AG09319 (cell line): ENCODE data around the gene UBXN2A.

Experiments
- DNase-seq: peaks from one replicate; pipeline ENCODE4 v3.0.0-alpha.2; 2010; ENCODE audit warnings: low read depth; ENCODE audit errors: extremely low read depth
- TF ChIP-seq, protein P1 (sequence below): IDR thresholded peaks from 2 replicates; pipeline ENCODE4 v1.5.1; 2011; ENCODE audit warnings: low read depth, mild to moderate bottlenecking, inconsistent platforms, low read length, moderate library complexity

UBXN2A gene

DNA sequence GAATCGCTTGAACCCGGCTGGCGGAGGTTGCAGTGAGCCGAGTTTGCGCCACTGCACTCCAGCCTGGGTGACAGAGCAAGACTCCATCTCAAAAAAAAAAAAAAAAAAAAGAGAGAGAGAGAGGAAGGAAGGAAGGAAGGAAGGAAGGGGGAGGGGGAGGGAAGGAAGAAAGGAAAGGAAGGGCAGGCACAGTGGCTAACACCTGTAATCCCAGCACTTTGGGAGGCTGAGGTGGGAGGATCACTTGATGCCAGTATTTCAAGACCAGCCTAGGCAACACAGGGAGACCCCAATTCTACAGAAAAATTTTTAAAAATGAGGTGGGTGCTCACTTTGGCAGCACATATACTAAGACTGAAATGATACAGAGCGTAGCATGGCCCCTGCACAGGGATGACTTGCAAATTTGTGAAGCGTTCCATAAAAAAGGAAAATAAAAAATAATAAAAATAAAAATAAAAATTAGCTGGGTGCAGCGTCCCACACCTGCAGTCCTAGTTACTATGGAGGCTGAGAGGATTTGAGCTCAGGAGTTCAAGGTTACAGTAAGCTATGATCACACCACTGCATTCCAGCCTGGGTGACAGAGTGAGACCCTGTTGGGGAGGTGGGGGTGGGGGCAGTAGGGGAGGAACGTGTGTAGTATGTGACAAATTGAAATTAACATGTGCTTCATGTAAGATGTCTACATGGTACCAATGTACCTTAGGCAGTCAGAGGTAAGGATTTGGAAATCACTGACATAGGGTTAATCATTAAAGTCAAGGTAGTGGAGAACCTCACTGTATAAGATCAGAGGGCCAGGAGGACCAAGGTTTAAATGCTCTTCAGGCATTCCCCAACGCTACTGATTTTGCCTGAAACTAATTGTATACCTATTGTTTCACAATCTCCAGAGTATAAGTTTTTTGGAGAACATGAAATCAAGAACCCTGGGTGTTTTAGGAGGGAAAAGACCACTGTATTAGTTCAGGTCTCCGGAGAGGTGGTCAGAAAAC is 105.5 kb downstream of the UBXN2A start:
- TF ChIP-seq, protein P1, sequence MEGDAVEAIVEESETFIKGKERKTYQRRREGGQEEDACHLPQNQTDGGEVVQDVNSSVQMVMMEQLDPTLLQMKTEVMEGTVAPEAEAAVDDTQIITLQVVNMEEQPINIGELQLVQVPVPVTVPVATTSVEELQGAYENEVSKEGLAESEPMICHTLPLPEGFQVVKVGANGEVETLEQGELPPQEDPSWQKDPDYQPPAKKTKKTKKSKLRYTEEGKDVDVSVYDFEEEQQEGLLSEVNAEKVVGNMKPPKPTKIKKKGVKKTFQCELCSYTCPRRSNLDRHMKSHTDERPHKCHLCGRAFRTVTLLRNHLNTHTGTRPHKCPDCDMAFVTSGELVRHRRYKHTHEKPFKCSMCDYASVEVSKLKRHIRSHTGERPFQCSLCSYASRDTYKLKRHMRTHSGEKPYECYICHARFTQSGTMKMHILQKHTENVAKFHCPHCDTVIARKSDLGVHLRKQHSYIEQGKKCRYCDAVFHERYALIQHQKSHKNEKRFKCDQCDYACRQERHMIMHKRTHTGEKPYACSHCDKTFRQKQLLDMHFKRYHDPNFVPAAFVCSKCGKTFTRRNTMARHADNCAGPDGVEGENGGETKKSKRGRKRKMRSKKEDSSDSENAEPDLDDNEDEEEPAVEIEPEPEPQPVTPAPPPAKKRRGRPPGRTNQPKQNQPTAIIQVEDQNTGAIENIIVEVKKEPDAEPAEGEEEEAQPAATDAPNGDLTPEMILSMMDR = no peak
- no peak for DNase-seq

DNA sequence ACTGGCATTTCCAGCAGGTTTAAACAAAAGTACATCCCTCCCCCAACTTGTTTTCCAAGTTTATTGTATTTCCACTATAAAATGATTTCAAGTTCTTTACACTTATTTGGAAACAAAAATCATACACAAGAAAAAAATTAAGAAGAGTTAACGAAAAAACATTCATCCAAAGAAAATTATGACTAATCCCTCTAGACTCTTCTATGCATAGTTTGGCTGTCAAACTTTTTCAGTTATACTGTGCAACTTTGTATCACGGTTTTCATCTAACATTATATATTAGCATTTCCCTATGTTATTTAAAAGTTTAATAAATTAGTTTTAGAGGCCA is 106.3 kb downstream of the UBXN2A start:
- no peak for DNase-seq
- TF ChIP-seq, protein P1 = no peak

DNA sequence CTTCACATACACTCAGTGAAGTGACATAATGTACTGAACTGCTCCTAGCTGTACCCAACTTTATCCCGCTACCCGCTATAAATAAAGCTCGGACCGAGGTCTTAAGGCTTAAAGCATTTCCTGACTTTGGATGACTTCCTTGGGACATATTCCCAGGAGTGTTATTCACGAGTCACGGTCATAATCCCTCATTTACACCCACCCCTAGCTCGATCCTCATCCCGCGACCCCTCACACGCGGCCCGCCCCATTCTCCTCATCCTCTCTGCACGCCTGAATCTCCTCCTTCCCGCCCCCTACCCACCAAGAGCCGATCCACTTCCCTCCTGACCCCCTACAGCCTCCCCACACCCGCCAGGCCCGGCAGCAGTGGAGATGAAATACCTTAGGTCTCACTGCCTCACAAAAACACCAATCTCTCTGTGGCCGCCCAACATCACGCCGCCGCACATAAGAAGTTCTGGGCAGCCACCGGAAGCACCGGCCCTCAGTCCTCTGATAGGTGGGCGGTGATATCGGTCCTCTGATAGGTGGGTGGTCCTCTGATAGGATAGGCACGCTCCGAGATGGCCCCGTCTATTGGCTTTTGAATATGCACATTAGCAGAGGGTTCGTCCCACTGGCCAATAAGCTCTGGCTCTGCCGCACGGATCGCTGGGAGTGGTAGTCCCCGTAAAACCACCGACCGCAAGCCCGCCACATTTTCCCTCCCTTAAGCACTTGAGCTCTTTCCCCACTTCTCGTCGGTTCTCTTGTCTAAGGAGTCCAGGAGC is 106.9 kb downstream of the UBXN2A start, which contains the start of gene WDCP:
Gene WDCP (minus strand): TSS at position 462 of the 773 bp plus-strand sequence. CDS start 7,897 bp downstream, outside the sequence.
- peak; percentile 95 for DNase-seq
- TF ChIP-seq, protein P1 = no peak

DNA sequence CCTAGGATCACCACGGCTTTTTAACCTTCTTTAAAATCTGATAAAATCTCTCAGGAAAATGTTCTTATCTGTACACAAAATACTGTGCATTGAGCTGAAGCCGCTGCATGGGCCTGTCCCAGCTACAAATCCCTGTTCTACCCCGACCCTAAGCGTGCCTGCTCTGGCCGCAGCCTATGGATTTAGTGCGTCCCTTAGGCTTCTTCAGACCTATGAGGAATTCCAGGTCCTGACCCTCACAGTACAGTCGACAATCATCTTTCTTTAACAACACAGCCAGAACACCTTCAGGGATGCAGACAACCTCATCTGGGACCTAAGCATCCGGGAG is 107.4 kb downstream of the UBXN2A start:
- TF ChIP-seq, protein P1 = no peak
- DNase-seq = no peak

DNA sequence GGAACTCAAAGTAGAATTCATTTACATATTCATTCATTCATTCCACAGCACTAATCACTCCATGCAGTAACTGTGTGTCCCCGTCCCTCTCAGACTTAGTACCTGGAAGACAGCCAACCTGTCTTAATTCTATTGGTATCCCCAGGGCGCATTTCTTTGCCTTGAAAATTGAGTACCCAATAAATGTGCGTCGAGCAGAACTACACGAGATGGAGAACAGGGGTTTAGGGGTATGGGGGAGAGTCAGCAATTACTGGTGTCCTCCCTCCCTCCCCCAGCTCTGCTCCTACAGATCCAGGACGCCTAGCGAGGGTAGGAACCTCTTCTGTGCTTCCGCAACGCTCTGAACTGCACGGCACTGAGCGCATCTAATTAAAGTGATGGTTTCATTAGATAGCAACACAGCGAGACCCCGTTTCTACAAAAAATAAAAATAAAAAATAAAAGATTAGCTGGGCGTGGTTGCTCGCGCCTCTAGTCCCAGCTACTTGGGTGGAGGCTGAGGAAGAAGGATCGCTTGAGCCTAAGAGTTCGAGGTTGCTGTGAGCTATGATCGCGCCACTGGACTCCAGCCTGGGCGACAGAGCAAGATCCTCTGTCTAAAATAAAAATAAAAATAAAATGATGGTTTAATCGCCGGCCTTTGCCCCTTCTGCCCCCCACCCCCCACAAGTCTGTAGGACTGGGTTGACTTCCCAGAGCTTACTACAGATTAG is 108.7 kb downstream of the UBXN2A start:
- DNase-seq = no peak
- TF ChIP-seq, protein P1 = no peak

DNA sequence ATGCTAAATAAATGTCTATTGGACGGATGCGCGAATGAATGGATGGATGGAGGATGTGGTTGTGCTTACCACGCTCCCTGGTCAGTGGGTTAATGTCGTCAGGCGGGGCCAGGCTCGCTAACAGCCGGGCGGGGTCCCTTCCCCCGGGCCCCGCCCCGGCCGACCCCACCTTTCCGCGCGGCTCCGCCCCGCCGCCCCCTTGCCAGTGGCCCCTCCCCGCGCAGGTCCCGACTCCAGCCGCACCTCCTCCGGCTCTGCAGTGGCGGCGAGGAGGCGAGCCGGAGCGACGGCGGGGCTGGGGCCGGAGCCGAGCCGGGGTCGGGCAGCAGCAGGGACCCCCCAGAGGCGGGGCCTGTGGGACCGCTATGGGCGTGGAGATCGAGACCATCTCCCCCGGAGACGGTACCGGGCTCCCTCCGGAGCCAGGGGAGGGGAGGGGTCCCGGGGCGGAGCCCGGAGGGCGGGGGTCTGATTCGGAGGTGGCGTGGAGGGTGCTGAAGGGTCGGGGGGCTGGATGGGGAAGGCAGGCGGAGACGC is 109.3 kb downstream of the UBXN2A start, which contains the start of gene FKBP1B:
Gene FKBP1B (plus strand): TSS at position 257 of the 537 bp plus-strand sequence. CDS start 109 bp downstream, at position 366.
- TF ChIP-seq, protein P1 = no peak
- no peak for DNase-seq
